GM21390 (cell line): ENCODE data around the gene RAD50.

Source experiments
- ATAC-seq: cut with Tn5 transposase; IDR thresholded peaks from one replicate; pipeline ENCODE4 v1.9.1; 2021; ENCODE audit not compliant: unreplicated experiment

Gene RAD50

DNA sequence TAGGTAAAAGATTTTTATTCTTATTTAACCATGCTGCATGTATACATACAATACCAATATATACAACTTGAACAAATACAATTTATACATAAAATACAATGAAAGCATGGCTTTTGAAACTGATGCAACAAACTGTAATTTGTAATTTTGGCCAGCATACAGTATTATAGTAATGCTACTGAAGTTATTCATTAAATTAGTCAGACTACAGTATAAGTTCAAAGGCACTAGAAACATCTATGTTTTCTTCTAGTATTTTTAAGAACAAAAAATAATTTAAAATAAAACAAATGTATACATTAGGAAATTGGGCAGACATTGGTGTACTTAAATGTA, 135.8 kb downstream of the RAD50 start:
- ATAC-seq = no peak
